GM18519 (cell line): ENCODE measurements around the gene ADD1.

Experiments
- ATAC-seq: cut with Tn5 transposase; IDR thresholded peaks from one replicate; pipeline ENCODE4 v1.9.1; 2021; ENCODE audit warnings: mild to moderate bottlenecking, moderate library complexity; ENCODE audit not compliant: unreplicated experiment, low FRiP score

Gene ADD1

GRCh38 chr4:2855584-2855983 lies 11.9 kb downstream of the ADD1 start:
- ATAC-seq, result no peak

GRCh38 chr4:2856266-2856665 lies 12.6 kb downstream of the ADD1 start:
- ATAC-seq, result no peak

GRCh38 chr4:2857349-2857927 lies 13.8 kb downstream of the ADD1 start:
- ATAC-seq, result no peak

GRCh38 chr4:2858451-2859217 lies 15.0 kb downstream of the ADD1 start:
- no peak for ATAC-seq

- ATAC-seq, result no peak
These were observed 15.9 kb downstream of the ADD1 start for GRCh38 chr4:2859514-2859913.

- ATAC-seq, result no peak
These were observed 17.0 kb downstream of the ADD1 start for GRCh38 chr4:2860391-2861348.

- no peak for ATAC-seq
These were observed 18.2 kb downstream of the ADD1 start for GRCh38 chr4:2861631-2862436.

GRCh38 chr4:2862528-2862927 lies 18.9 kb downstream of the ADD1 start:
- no peak for ATAC-seq

GRCh38 chr4:2863649-2864048 lies 20.0 kb downstream of the ADD1 start:
- ATAC-seq, result no peak

GRCh38 chr4:2865196-2865780 lies 21.6 kb downstream of the ADD1 start:
- ATAC-seq, result no peak

- ATAC-seq, result no peak
These were observed 22.7 kb downstream of the ADD1 start for GRCh38 chr4:2866160-2866861.

GRCh38 chr4:2866891-2867290 lies 23.2 kb downstream of the ADD1 start:
- no peak for ATAC-seq

GRCh38 chr4:2867758-2868491 lies 24.3 kb downstream of the ADD1 start:
- ATAC-seq, result no peak

- ATAC-seq, result no peak
These were observed 25.3 kb downstream of the ADD1 start for GRCh38 chr4:2868877-2869487.

- no peak for ATAC-seq
These were observed 26.0 kb downstream of the ADD1 start for GRCh38 chr4:2869659-2870058.

- no peak for ATAC-seq
These were observed 26.4 kb downstream of the ADD1 start for GRCh38 chr4:2870082-2870481.

GRCh38 chr4:2871466-2871865 lies 27.8 kb downstream of the ADD1 start:
- no peak for ATAC-seq

GRCh38 chr4:2871911-2872310 lies 28.3 kb downstream of the ADD1 start:
- ATAC-seq, result no peak
